Fibroblast of skin of abdomen (primary cell): Measurements from ENCODE around the gene POGLUT2.
"Not testable (repeated sequence)": the region's sequence is repeated elsewhere in the genome, so short reads cannot be mapped to it uniquely, and the experiment has no call there.

Source experiments
- DNase-seq: peaks from one replicate; pipeline ENCODE4 v3.0.0-alpha.2; 2013

Gene POGLUT2

DNA sequence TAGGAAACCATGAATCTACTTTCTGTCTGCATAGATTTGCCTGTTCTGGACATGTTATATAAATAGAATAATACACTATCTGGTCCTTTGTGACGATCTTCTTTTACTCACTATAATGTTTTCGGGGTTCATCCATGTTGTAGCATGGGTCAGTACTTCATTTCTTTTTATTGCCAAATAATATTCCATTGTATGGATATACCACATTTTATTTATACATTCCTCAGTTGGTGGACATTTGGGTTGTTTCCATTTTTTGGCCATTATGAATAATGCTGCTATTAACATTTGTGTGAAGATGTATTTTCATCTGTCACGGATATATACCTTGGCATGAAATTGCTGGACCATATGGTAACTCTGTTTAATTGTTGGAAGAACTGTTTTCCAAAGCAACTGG is 6.9 kb upstream of the POGLUT2 start:
- DNase-seq, result no peak

DNA sequence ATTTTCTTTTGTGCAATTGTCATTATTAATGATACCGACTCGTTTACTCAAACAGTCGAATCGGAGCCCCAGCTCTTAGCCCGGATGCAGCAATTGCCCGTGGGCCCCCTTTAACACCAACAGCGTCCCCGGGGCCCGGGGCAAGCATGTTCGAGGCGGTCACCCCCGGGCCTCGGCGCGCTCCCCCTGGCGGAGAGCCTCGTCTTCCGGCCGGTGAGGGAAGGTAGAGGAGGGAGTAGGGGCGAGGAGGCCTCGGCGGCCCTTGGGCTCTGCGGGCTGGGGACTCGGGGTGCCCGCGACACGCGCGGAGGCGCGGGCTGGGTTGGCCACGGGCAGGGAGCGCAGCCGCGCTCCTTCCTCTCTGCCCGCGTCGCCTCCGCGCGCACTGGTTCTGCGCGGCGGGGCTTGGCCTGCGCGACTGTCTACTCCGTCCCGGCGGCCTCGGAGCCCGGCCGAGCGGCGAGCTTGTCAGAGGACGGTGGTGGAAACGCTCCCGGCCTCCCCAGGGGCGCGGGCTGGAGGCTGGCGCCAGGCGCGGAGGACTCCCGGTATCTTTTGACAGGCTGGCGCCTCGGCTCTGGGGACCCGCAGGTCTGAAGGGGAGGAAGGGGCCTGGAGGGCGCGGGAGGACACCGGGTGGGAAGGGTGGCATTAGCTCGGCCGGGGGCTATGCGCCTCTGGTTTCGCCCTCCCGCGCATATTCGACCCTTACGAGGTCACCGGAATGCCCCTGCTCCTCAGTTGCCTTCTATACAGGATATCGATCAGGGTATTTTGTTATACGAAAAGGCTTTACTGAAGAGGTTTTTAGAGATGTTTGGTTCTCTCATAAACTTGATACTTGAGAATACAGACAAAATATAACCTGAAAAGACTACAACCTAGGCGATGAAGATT is 1.6 kb upstream of the POGLUT2 start:
- DNase-seq, result peak; percentile 82

DNA sequence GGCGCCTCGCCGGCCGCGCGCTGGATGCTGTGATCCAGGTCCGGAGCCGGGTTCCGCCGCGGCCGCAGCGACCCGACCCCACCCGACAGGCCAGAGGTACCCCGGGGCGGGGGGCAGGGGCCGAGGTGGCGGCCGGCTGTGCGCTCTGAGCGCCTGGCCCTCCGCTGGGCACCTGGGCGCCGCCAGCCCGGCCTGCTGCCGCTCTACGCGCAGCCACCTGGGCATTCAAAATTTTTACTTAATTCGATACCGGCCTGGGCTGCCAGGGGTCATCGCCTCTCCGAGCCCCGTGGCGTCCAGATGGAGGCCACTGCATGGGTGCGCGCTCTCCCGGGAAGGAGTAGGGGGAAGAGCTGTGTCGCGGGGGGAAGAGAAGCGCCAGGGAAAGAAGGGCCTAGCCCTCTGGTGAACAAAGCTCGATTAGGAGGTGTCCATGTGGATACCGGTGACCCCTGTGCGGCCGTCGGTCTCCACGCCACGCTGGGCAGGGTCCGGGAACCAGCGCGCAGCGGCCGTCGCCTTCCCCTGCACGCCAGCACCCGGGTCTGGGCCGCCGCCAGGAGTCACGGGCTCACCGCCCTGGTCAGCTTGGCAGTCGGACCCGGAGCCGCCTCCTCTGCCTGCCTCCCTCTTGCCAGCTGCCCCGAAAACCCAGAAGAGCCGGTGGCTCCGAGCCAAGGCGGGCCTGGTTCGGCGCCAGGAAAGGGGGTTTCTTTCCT is 809 bp upstream of the POGLUT2 start:
- DNase-seq, result peak; percentile 13

DNA sequence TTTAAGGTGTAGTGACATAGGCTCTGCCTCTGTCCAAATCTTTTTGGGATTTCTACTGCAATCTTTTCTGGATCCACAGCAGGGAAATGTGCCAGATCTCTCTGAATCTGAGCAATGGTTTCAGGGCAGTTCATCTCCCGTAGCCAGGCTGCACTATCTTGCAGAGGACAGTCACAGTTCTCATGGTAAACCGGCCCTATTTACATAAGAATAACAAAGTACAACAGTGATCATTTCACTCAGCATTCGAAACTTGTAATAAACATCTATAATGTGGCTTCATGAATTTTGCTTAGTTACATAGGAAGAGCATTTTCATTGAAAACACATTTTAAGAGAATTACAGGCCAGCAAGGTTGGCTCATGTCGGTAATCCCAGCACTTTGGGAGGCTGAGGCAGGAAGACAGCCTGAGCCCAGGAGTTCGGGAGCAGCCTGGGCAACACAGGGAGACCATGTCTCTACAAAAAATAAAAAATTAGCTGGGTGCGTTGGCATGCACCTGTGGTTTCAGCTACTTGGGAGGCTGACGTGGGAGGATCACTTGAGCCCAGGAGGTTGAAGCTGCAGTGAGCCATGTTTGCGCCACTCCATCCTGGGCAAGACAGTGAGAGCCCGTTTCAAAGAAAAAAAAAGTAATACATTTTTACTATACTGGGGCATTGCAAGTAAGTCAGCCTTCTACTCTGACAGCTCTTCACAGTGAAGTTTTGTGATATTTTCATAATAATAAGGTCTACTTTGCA is 5.0 kb downstream of the POGLUT2 start:
- no peak for DNase-seq

DNA sequence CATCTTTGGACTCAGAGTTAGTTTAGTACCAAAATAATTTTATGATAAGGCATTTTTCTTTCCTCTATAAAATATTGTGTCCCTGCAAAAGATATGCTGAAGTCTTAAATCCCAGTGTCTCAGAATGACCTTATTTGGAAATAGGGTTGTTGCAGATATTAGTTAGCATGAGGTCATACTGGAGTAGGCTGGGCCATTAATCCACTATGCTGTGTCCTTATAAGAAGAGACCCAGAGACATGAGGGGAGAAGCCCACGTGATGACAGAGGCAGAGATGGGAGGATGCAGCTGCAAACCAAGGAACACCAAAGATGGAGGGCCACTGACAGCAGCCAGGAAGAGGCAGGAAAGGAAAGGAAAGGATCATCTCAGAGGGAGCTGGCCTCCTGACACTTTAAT is 6.4 kb downstream of the POGLUT2 start:
- no peak for DNase-seq

DNA sequence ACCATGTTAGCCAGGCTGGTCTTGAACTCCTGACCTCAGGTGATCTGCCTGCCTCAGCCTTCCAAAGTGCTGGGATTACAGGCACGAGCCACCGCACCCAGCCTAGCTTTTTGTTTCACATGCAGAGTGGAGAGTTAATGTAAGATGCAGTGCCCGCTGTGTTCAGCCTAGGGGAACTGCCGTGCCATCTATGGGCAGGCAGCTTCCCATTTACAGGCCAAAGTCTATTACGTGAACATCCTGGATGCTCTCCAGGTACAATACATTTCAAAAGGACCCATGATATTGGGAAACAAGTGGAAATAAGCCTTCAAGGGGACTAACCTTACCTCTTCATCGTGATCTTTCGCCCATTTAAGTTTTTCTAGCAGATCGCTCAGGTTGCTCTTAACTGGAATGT is 10.1 kb downstream of the POGLUT2 start:
- no peak for DNase-seq

DNA sequence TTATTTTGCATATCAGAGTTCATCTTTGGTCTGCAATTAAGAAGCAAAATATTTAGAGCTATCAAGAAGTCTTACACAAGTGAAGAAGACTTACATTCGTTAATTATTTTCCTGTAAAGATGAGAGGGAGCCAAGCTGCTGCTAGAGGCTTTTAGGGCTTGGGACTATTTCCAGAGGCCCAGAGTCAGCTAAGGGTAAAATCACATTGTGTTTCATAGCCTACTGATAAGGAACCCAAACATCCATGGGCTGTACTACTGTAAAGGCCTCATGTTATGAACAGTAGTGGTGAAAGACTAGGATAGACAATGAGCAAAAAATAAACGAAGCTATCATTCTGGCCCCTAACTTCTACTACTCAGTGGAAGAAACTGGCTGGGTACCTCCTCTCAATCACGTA is 14.3 kb downstream of the POGLUT2 start:
- DNase-seq, result no peak

DNA sequence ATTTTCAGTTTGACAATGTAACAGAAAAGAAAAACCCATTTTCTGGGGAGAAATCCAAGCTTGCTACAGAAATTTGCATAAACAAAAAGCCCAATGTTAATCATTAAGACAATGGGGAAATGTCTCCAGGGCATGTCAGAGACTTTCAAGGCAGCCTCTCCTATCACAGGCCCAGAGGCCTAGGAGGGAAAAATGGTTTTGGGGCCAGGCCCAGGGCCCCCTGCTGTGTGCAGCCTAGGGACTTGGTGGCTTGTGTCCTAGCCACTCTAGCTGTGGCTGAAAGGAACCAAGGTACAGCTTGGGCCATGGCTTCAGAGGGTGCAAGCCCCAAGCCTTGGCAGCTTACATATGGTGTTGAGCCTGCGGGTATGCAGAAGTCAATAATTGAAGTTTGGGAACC is 17.2 kb downstream of the POGLUT2 start:
- DNase-seq, result no peak

DNA sequence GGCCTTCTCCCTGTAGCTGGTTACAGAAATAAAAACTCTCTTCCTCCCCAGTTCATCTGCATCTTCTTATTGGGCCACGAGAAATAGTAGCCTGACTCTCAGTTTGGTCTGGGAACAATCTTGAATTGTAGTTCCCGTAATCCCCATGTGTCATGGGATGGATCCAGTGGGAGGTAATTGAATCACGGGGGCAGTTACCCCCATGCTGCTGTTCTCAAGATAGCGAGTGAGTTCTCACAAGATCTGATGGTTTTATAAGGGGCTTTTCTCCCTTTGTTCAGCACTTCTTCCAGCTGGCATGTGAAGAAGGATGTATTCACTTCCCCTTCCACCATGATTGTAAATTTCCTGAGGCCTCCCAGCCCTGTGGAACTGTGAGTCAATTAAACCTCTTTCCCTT is 18.1 kb downstream of the POGLUT2 start:
- not testable (repeated sequence) for DNase-seq

DNA sequence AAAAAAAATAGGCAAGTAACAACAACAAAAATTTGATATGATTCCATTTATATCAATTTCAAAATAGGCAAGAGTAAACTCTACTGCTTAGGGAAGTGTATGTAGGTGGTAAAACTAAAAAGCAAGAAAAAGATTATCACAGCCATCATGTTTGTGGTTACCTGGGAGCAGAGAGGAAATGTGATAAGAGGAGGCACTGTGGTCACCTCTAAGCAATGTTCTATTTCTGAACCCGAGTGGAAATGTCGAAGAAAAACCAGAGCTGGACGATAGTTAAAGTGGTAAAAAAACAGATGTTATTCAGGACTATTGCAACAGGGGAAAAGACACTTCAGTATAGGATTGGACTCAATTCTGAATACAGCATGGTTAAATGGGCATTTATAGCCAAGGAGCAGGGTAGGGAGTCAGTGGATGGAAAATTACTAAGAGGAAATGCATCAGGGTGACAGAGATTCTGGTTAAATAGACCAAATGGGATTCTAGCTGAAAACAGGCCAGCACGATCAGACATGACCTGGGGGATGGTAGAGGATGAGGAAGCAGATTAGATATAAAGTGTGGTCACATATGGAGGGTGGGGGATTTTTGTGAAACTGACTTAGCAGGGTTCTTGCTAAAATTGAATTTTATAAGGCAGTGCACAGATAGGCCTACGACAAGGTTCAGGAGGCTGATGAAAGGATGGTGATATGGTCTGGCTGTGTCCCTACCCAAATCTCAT is 19.2 kb downstream of the POGLUT2 start:
- no peak for DNase-seq

DNA sequence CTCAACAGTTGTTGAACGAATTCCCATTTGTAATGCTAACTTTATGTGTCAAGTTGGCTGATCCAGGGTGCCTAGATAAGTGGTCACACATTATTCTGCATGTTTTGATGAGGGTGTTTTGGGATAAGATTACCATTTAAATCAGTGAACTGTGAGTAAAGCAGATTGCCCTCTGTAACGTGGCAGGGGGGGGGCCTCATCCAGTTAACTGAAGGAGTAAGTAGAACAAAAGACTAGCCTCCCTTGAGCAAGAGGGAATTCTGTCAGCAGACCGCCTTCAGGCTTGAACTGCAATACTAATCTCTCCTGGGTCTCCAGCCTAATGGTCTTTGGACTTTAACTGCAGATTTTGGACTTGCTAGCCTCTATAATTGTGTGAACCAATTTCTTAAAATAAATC is 21.0 kb downstream of the POGLUT2 start:
- DNase-seq, result no peak

DNA sequence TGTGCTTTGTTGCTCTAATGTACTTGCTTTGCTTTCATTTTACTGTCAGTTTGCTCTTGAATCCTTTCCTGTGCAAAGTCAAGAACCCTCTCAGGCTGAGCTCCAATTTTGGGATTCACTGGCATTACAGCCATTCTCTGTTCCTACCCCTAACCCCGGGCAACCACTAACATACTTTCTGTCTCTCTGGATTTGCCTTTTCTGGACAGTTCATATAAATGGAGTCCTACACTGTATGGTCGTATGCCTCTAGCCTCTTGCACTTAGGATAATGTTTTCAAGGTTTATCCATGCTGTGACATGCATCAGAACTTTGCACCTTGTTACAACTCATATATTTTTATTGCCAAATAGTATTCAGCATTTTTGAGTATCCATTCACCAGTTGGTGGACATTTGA is 22.5 kb downstream of the POGLUT2 start:
- DNase-seq, result no peak

DNA sequence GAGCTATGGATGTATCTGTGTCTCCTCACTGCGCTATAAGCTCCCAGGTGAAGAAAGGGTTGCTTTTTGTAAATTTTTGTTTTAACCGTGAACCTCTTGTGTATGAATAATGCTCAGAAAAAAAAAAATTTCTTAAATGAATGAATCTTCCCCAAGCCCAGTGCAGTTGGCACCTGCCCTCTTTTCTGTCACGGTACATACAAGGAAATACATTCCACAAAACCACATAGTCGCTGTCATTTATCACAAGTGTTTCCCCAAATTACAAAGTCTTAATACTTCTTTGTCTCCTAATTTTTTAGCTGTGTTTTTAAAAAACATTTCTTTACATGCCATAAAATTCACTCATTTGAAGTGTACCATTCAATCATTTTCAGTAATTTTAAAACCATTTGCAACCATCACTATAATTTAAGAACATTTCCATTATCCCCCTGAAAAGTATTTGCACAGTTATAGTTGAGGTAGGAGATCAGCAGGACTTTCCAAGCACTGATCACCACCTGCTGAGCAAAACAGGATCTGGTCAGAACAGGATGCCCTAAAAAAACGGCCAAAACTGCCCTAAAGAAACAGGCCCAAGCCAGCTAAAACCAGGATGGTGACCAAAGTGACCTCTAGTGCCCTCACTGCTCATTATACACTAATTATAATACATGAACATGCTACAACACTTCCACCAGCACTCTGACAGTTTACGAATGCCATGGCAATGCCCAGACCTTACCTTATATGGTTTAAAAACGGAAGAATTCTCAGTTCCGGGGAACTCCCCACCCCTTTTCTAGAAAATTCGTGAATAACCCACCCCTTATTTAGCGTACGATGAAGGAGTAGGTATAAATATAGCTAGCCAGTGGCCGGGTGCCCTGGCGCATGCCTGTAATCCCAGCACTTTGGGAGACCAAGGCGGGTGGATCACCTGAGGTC is 23.9 kb downstream of the POGLUT2 start:
- DNase-seq, result no peak

DNA sequence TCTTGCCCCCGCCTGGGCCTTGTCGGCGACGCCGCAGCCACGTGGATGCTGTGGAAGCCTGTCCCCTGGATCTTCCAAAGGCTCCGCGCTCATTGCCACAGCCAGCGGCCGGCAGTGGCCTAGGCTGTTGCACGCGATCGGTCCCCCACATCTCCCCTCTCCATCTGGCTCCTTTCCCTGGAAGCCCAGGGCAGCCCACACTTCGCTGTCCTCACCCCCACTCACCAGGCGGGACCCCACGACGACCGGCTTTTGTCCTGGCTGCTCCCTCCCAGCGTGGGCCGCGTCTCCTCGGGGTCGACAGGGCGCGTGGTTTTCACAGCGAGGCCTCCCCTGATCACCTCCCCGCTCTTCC is 24.6 kb downstream of the POGLUT2 start:
- DNase-seq, result no peak

DNA sequence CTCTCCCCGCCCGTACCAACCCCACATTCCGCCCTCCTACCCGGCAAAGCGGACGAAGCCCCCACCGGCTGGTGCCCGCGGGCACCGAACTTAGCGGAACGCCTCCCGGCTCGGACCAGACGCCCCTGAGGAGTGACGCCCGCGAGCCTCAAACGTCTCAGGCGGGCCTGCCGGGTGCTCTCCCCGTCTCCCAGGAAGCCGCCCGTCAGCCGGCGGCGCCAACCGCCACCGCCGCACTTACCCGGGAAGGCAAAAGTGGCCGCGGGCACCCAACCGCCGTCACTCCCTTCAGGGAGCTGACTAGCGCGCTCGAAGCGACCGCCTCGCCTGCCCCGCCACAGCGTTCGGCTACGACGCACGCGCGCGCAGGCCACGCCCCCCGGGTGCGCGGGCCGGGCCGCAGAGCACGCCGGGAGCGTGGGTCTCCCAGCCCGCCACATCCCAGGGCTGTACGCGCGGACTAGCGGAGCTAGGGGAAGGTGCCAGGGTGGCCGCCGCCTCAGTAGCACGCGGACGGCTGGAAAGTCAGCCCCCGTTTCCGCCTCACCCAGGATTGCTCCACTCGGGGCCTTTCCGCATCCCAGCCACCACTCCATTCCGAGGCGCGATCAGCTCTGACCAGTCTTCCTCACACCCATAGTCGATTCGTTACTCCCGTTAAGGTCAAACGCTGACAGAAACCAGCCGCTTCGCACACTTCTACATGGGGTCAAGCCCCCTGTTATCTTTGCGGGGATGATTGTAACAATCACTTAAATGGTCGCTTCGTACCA is 25.1 kb downstream of the POGLUT2 start, which contains the start of gene TEX30:
TSS of gene TEX30 (minus strand) at position 346 of the 773 bp plus-strand sequence. CDS start 3,760 bp downstream, outside the sequence.
- DNase-seq, result peak; percentile 88

DNA sequence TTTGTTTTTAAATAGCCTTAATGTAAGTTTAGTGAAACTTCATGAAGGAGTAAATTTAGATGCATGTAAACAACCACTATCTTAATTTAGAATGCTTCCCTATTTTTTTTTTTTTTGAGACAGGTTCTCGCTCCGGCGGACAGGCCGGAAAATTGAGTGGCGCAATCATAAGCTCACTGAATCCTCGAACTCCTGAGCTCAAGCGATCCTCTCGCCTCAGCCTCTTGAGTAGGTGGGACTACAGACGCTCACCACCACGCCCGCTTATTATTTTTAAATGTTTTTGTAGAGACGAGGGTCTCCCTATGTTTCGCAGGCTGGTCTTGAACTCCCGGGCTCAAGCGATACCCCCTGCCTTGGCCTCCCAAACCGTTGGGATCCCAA is 26.7 kb downstream of the POGLUT2 start:
- DNase-seq, result no peak

DNA sequence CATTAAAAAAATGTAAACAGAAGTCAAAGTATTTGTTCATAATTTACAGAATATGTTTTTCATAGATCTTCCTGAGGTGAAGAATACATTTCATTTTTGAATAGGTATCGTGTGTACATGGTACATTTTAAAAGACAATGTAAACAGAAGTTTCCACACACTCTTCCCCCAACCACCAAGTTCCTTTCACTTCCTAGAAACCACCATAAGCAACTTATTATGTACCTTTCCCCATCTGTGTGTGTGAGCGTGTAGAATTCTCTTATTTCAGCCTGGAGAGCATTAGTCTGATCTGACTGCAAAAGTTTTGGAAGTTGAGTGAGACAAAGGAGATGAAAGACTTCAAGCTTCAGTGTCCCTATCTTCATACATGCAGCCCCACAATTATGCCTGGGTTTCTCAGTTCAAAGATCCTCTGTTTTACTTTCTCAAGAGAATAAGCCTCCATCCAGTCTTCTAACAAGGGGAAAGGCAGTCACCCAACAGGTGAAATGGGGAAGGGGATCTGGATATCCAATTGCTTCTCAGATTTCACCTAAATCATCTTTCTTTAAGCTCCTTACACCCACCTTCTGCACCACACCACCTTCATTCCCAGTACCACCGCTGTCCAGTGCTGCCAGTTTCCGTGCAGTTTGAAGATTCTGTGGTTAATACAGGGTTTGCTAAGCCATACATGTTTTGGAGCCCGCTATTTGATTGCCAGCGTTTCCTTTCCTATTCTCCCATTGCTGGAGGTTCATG is 27.3 kb downstream of the POGLUT2 start:
- no peak for DNase-seq

DNA sequence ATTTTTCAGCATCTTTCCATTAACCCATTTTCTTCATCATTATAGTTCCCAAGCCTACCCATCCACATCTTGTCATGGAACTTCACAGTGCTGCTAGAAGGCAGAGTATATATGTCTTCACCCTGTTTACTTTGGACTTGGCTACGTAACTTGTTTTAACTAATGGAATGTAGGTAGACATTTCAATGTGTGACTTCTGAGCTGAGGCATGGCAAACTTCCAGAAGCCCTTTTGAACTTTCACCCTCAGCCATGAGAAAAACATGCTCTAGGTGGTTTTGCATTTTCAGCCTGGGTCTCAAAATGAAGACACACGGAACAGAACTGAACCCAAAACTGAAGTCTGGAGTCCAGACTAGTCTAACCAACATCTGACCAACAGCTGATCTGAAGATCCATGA is 28.3 kb downstream of the POGLUT2 start:
- no peak for DNase-seq

DNA sequence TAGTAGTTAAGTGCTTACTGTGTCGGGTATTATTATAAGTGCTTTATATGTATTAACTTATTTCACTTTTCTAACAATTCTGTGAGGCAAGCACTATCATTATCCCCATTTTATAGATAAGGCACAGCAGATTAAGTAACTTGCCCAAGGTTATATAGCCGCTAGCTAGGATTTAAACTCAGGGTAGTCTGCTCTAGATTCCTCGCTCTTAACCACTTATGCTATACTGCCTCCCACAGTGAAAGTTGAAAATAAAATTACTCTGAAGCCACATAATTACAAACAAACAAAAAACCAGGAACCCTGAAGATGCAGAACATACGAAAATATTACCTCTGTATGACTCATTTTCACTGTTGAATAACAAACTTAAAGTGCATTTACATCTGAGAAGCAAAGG is 29.1 kb downstream of the POGLUT2 start:
- peak; percentile 2 for DNase-seq

DNA sequence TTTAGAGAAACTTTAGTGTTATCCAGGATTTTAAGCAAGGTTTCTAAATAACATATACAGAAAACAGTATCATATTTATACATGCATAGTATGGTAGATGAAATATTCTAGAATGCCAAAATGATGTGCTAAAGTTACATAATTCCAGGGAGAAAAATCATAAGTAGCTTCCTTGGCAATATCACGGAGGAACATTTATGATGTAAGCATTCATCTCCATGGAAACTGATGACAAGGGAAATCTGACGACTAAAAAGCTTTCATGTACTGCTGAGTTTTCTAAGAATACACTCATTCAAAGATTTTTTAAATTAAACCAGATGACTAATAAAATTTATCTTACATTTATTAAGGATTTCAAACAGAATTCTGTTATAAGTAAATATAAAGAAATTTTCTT is 29.9 kb downstream of the POGLUT2 start:
- DNase-seq, result no peak
